Measurements from ENCODE around the gene BAD. TPM values are rescaled to one million over a fixed set of nuclear protein-coding genes. Genes with fewer than 3 reads are reported as not detected.

Gene BAD
- total and polyA plus RNA-seq, 10 of the 15 experiments (the other 5 are each of a cell fraction or from before 2014, with no cell fraction given): 1.5 to 67.2 (median 39.6) TPM

- Histone ChIP-seq H4K20me1 (ENCODE audit: control insufficient read depth, insufficient read depth) (no peaks in the 10 kb centered on the region), H3K27ac (ENCODE audit: control insufficient read depth, insufficient read depth) (no peak overlapping the region), H2AFZ (ENCODE audit: control insufficient read depth, low read depth, low read length) (no peak overlapping the region), H3K36me3 (ENCODE audit: control insufficient read depth in 2 of 2, insufficient read depth in 2 of 2, low read length in 1 of 2) (no peaks in the 10 kb centered on the region; a peak in 2 of 4 replicates), H3K4me2 (ENCODE audit: control insufficient read depth, insufficient read depth) (no peak overlapping the region), H3K79me2 (ENCODE audit: control insufficient read depth, insufficient read depth, low read length) (peaks cover 9% of the 10 kb centered on the region), H3K4me3 (no peak overlapping the region), H3K9ac (ENCODE audit: control insufficient read depth, insufficient read depth, low read length) (no peak overlapping the region), H3K27me3 (replicated peaks in 1 of 2; ENCODE audit: control insufficient read depth in 2 of 2, insufficient read depth in 2 of 2, low read length in 1 of 2) (no peaks in the 10 kb centered on the region), H3K9me3 (replicated peaks; ENCODE audit: control insufficient read depth, insufficient read depth, low read length) (no peaks in the 10 kb centered on the region), H3K4me1 (ENCODE audit: control insufficient read depth, insufficient read depth, low read length) (peaks cover 9% of the 10 kb centered on the region)
- no peak for TF ChIP-seq SIN3A (IDR thresholded peaks at IDR 0.05; ENCODE audit: low read depth, low read length)
- TF ChIP-seq PAX5 (IDR thresholded peaks at IDR 0.05; ENCODE audit: borderline replicate concordance, low read depth, low read length): no peak
- TF ChIP-seq RELB (IDR thresholded peaks at IDR 0.05; ENCODE audit: low read depth): no peak
- intact Hi-C loops (cut with micrococcal nuclease; ENCODE audit: unreplicated experiment) (no loop called here), in situ Hi-C loops (cut with MboI) (no loop called here)
- ATAC-seq (no peak), FAIRE-seq (no peak), DNase-seq (ENCODE audit: low read depth, low spot score) (no peak)
- 86% methylated on average over 32 of the region's 35 CpGs for WGBS (ENCODE audit: insufficient coverage, insufficient replicate concordance, low lambda C conversion rate, missing lambda C conversion rate)
- SMC1A ChIA-PET (ENCODE audit: uncharacterized antibody, unreplicated experiment): no interaction called here
- CTCF ChIA-PET: interaction anchor here (1.5 kb wide), 1 partner anchor 57 kb away, joined by 4 read pairs; no protein-coding TSS in a partner anchor
- BruUV-seq (replicated peaks): no TSS peak
- RAD21 ChIA-PET (ENCODE audit: unreplicated experiment): no interaction called here
- POLR2A ChIA-PET: interaction anchor here (1.1 kb wide), 1 partner anchor 21 kb away, joined by 3 read pairs; no protein-coding TSS in a partner anchor
Measured at GRCh38 chr11:64265176-64266160, 19.0 kb downstream of the BAD start.
